ENCODE results near the gene PON2.

PON2 gene

DNA sequence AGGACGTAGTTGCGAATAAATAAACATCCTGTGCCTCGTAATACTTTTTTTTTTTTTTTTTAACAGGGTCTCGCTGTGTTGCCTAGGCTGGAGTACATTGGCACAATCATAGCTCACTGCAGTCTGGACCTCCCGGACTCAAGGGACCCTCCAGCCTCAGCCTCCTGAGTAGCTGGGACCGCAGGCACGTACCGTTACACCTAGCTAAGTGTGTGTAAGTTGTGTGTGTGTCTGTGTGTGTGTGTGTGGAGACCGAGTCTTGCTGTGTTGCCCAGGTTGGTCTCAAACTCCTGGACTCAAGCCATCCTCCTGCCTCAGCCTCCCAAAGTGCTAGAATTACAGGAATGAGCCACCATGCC lies 573 bp upstream of the PON2 start:
- Histone ChIP-seq H3K4me3 (ENCODE audit: insufficient read depth, low read length, poor library complexity, severe bottlenecking) (peak overlapping the region; percentile 23), H3K27me3 (ENCODE audit: low read length) (no peaks in the 10 kb centered on the region), H2AFZ (ENCODE audit: low read depth, low read length, severe bottlenecking) (peak overlapping the region; percentile 33), H3K36me3 (ENCODE audit: low read length) (no peaks in the 10 kb centered on the region), H3K27ac (ENCODE audit: low read depth, low read length) (no peak overlapping the region), H3K9me3 (ENCODE audit: insufficient read depth, low read length) (no peaks in the 10 kb centered on the region), H3K4me2 (ENCODE audit: low read depth, low read length, poor library complexity, severe bottlenecking) (peak overlapping the region; percentile 35), H3K9me2 (replicated peaks; ENCODE audit: insufficient read depth, low read length) (no peaks in the 10 kb centered on the region), H3K79me2 (ENCODE audit: insufficient read depth, low read length) (no peaks in the 10 kb centered on the region), H3K9ac (ENCODE audit: low read length) (no peak overlapping the region), H3F3A (ENCODE audit: insufficient read depth) (no peaks in the 10 kb centered on the region), H4K20me1 (ENCODE audit: low read depth, low read length) (no peaks in the 10 kb centered on the region)
- TF ChIP-seq EZH2phosphoT487 (conservative IDR thresholded peaks at IDR 0.05; ENCODE audit: low read length), result no peak
- TF ChIP-seq, protein P1, sequence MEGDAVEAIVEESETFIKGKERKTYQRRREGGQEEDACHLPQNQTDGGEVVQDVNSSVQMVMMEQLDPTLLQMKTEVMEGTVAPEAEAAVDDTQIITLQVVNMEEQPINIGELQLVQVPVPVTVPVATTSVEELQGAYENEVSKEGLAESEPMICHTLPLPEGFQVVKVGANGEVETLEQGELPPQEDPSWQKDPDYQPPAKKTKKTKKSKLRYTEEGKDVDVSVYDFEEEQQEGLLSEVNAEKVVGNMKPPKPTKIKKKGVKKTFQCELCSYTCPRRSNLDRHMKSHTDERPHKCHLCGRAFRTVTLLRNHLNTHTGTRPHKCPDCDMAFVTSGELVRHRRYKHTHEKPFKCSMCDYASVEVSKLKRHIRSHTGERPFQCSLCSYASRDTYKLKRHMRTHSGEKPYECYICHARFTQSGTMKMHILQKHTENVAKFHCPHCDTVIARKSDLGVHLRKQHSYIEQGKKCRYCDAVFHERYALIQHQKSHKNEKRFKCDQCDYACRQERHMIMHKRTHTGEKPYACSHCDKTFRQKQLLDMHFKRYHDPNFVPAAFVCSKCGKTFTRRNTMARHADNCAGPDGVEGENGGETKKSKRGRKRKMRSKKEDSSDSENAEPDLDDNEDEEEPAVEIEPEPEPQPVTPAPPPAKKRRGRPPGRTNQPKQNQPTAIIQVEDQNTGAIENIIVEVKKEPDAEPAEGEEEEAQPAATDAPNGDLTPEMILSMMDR (IDR thresholded peaks at IDR 0.05; ENCODE audit: insufficient read depth, low read length, poor library complexity, severe bottlenecking), result no peak

DNA sequence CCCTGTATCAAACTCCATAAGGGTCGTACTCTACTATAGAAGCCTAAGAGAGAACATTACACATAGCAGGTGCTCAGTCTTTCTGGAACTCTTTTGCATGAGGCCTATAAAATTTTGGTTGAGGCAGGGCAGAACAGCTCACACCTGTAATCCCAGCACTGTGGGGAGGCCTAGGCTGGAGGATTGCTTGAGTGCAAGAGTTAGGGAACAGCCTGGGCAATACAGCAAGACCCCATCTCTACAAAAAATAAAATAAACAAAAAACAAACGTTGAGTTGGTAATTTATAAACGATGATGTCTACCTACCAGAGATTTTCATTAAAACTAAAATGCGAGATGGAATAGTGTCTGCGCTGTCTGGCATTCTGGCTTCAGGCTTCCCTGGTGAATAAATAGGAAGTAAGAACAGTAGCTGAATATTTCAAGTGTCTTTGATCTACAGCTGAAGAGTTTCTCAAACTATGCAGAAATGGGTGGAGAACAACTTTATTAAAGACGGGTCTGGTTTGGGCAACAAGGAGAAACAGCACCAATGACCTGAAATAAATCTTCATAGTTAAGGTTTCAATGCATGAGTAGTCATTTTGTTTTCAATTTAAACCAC lies 774 bp downstream of the PON2 start:
- H3K79me2 ChIP-seq (ENCODE audit: insufficient read depth, low read length), result no peaks in the 10 kb centered on the region
- H3K36me3 ChIP-seq (ENCODE audit: low read length), result no peaks in the 10 kb centered on the region
- H3K9ac ChIP-seq (ENCODE audit: low read length), result no peak overlapping the region
- no peaks in the 10 kb centered on the region for H3K9me2 ChIP-seq (replicated peaks; ENCODE audit: insufficient read depth, low read length)
- H2AFZ ChIP-seq (ENCODE audit: low read depth, low read length, severe bottlenecking), result no peak overlapping the region
- H3K27me3 ChIP-seq (ENCODE audit: low read length), result no peaks in the 10 kb centered on the region
- H3K4me2 ChIP-seq (ENCODE audit: low read depth, low read length, poor library complexity, severe bottlenecking), result peak overlapping the region; percentile 35
- TF ChIP-seq EZH2phosphoT487 (conservative IDR thresholded peaks at IDR 0.05; ENCODE audit: low read length), result no peak
- TF ChIP-seq, protein P1 (IDR thresholded peaks at IDR 0.05; ENCODE audit: insufficient read depth, low read length, poor library complexity, severe bottlenecking), result no peak
- no peaks in the 10 kb centered on the region for H3K9me3 ChIP-seq (ENCODE audit: insufficient read depth, low read length)
- no peaks in the 10 kb centered on the region for H4K20me1 ChIP-seq (ENCODE audit: low read depth, low read length)
- H3K4me3 ChIP-seq (ENCODE audit: insufficient read depth, low read length, poor library complexity, severe bottlenecking), result no peak overlapping the region
- no peaks in the 10 kb centered on the region for H3F3A ChIP-seq (ENCODE audit: insufficient read depth)
- no peak overlapping the region for H3K27ac ChIP-seq (ENCODE audit: low read depth, low read length)

DNA sequence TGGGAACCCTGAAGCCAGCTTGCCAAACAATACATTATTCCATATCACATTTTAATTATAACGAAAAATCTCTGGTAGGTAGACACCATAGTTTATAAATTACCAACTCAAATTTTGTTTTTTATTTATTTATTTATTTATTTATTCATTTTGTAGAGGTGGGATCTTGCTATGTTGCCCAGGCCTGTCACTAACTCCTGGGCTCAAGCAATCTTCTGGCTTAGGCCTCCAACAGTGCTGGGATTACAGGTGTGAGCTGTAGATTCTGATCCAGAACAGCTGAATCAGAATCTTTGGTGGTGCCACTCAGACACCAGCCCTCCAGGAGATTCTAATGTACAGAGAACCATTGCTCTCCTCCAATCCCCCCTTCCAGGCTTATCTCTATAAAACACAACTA lies 1.7 kb downstream of the PON2 start:
- Histone ChIP-seq H3K36me3 (ENCODE audit: low read length) (no peaks in the 10 kb centered on the region), H3K4me2 (ENCODE audit: low read depth, low read length, poor library complexity, severe bottlenecking) (no peak overlapping the region), H3K9me2 (replicated peaks; ENCODE audit: insufficient read depth, low read length) (no peaks in the 10 kb centered on the region), H4K20me1 (ENCODE audit: low read depth, low read length) (no peaks in the 10 kb centered on the region), H3K27ac (ENCODE audit: low read depth, low read length) (no peak overlapping the region), H2AFZ (ENCODE audit: low read depth, low read length, severe bottlenecking) (no peak overlapping the region), H3F3A (ENCODE audit: insufficient read depth) (no peaks in the 10 kb centered on the region), H3K27me3 (ENCODE audit: low read length) (no peaks in the 10 kb centered on the region), H3K79me2 (ENCODE audit: insufficient read depth, low read length) (no peaks in the 10 kb centered on the region), H3K9me3 (ENCODE audit: insufficient read depth, low read length) (no peaks in the 10 kb centered on the region), H3K4me3 (ENCODE audit: insufficient read depth, low read length, poor library complexity, severe bottlenecking) (no peak overlapping the region), H3K9ac (ENCODE audit: low read length) (no peak overlapping the region)
- TF ChIP-seq, protein P1 (IDR thresholded peaks at IDR 0.05; ENCODE audit: insufficient read depth, low read length, poor library complexity, severe bottlenecking), result no peak
- no peak for TF ChIP-seq EZH2phosphoT487 (conservative IDR thresholded peaks at IDR 0.05; ENCODE audit: low read length)
